H9 (cell line): ENCODE results near the gene SMAD3. TPM values are rescaled to one million over a fixed set of nuclear protein-coding genes. Genes with fewer than 3 reads are reported as not detected.

Experiments
- DNase-seq: peaks from one replicate; pipeline ENCODE4 v3.0.0-alpha.2; 2017
- H2AFZ ChIP-seq: one replicate; pipeline ENCODE4 v1.6.1; 2013; ENCODE audit warnings: mild to moderate bottlenecking, low read length, control low read depth, moderate library complexity
- H2AK5ac ChIP-seq: 2 replicates; pipeline ENCODE4 v1.6.1; 2013; ENCODE audit warnings: low read length, control low read depth, mixed read lengths; ENCODE audit not compliant: insufficient read length
- H2BK120ac ChIP-seq: one replicate; pipeline ENCODE4 v1.6.1; 2013; ENCODE audit warnings: low read depth, mild to moderate bottlenecking, low read length, control low read depth, inconsistent platforms; ENCODE audit not compliant: poor library complexity, severe bottlenecking
- H2BK12ac ChIP-seq: 2 replicates; pipeline ENCODE4 v1.6.1; 2013; ENCODE audit warnings: low read length, control low read depth, mixed read lengths, low read depth; ENCODE audit not compliant: insufficient read length
- H2BK15ac ChIP-seq: 2 replicates; pipeline ENCODE4 v1.6.1; 2013; ENCODE audit warnings: low read depth, low read length, control low read depth
- H2BK20ac ChIP-seq: one replicate; pipeline ENCODE4 v1.6.1; 2013; ENCODE audit warnings: low read depth, mild to moderate bottlenecking, low read length, control low read depth, inconsistent platforms; ENCODE audit not compliant: poor library complexity, severe bottlenecking
- H2BK5ac ChIP-seq: 2 replicates; pipeline ENCODE4 v1.6.1; 2013; ENCODE audit warnings: low read length, control low read depth, mixed read lengths; ENCODE audit not compliant: insufficient read length
- H3K14ac ChIP-seq: 2 replicates; pipeline ENCODE4 v1.6.1; 2013; ENCODE audit warnings: low read length, control low read depth; ENCODE audit not compliant: insufficient read depth
- H3K18ac ChIP-seq: 2 replicates; pipeline ENCODE4 v1.6.1; 2013; ENCODE audit warnings: low read depth, mild to moderate bottlenecking, mixed read lengths, low read length, control low read depth; ENCODE audit not compliant: insufficient read length
- H3K23ac ChIP-seq: 2 replicates; pipeline ENCODE4 v1.6.1; 2013; ENCODE audit warnings: low read length, control low read depth, mixed read lengths, low read depth; ENCODE audit not compliant: insufficient read length
- H3K23me2 ChIP-seq: 2 replicates; pipeline ENCODE4 v1.6.1; 2013; ENCODE audit warnings: low read depth, mild to moderate bottlenecking, mixed read lengths, low read length, control low read depth; ENCODE audit not compliant: insufficient read length, poor library complexity, severe bottlenecking
- H3K27ac ChIP-seq: 2 replicates; pipeline ENCODE4 v1.5.1; 2013; ENCODE audit warnings: low read length, control low read depth, mixed read lengths, low read depth; ENCODE audit not compliant: insufficient read length
- H3K27me3 ChIP-seq: 2 replicates; pipeline ENCODE4 v1.6.1; 2013; ENCODE audit warnings: low read length, control low read depth, inconsistent platforms; ENCODE audit not compliant: insufficient read depth
- H3K4ac ChIP-seq: 2 replicates; pipeline ENCODE4 v1.6.1; 2013; ENCODE audit warnings: low read depth, mild to moderate bottlenecking, control low read depth, inconsistent platforms, low read length, moderate library complexity
- H3K4me1 ChIP-seq: 2 replicates; pipeline ENCODE4 v1.6.1; 2013; ENCODE audit warnings: low read length, control low read depth, inconsistent platforms; ENCODE audit not compliant: insufficient read depth
- H3K4me2 ChIP-seq: 2 replicates; pipeline ENCODE4 v1.6.1; 2013; ENCODE audit warnings: low read length, control low read depth, mixed read lengths; ENCODE audit not compliant: insufficient read length, insufficient read depth
- H3K56ac ChIP-seq: 2 replicates; pipeline ENCODE4 v1.6.1; 2013; ENCODE audit warnings: low read depth, mild to moderate bottlenecking, mixed read lengths, low read length, control low read depth; ENCODE audit not compliant: insufficient read length
- H3K79me1 ChIP-seq: 2 replicates; pipeline ENCODE4 v1.6.1; 2013; ENCODE audit warnings: low read depth, mild to moderate bottlenecking, moderate library complexity, low read length, control low read depth, inconsistent platforms; ENCODE audit not compliant: insufficient read depth, poor library complexity, severe bottlenecking
- H3K79me2 ChIP-seq: 2 replicates; pipeline ENCODE4 v1.6.1; 2013; ENCODE audit warnings: low read length, control low read depth, inconsistent platforms; ENCODE audit not compliant: insufficient read depth
- H3K9ac ChIP-seq: 2 replicates; pipeline ENCODE4 v1.6.1; 2013; ENCODE audit warnings: low read length, control low read depth, mixed read lengths; ENCODE audit not compliant: insufficient read length; ENCODE audit errors: extremely low read depth
- H3K9me3 ChIP-seq: one replicate; pipeline ENCODE4 v1.6.1; 2013; ENCODE audit warnings: low read depth, low read length, inconsistent platforms; ENCODE audit not compliant: control insufficient read depth
- H3T11ph ChIP-seq: one replicate; pipeline ENCODE4 v1.6.1; 2013; ENCODE audit warnings: mild to moderate bottlenecking, low read length, control low read depth, inconsistent platforms
- H4K20me1 ChIP-seq: one replicate; pipeline ENCODE4 v1.6.1; 2013; ENCODE audit not compliant: control insufficient read depth, insufficient read length, insufficient read depth
- H4K5ac ChIP-seq: 2 replicates; pipeline ENCODE4 v1.6.1; 2013; ENCODE audit warnings: low read depth, mild to moderate bottlenecking, mixed read lengths, low read length, control low read depth; ENCODE audit not compliant: insufficient read length
- H4K8ac ChIP-seq: replicated peaks from 2 replicates; pipeline ENCODE4 v1.6.1; 2013; ENCODE audit warnings: low read length, control low read depth, mixed read lengths, low read depth; ENCODE audit not compliant: insufficient read length
- H4K91ac ChIP-seq: 2 replicates; pipeline ENCODE4 v1.6.1; 2013; ENCODE audit warnings: low read depth, mild to moderate bottlenecking, moderate library complexity, mixed read lengths, low read length, control low read depth; ENCODE audit not compliant: insufficient read length
- H3K27ac Mint-ChIP-seq, 3 experiments: 2 replicates in 2 of 3; 3 replicates in 1 of 3; pipeline ENCODE4 v1.8.0; 2020 to 2021; ENCODE audit warnings: mixed read lengths in 3 of 3, mild to moderate bottlenecking in 1 of 3, moderate library complexity in 1 of 3
- H3K27me3 Mint-ChIP-seq: 2 replicates; pipeline ENCODE4 v1.8.0; 2021; ENCODE audit warnings: low read depth, mild to moderate bottlenecking, moderate library complexity, mixed read lengths
- H3K36me3 Mint-ChIP-seq, 3 experiments: 2 replicates in 2 of 3; 3 replicates in 1 of 3; pipeline ENCODE4 v1.8.0; 2020 to 2021; ENCODE audit warnings: low read depth in 3 of 3, mixed read lengths in 3 of 3; ENCODE audit not compliant: insufficient read depth in 1 of 3
- H3K4me1 Mint-ChIP-seq, 2 experiments: 2 replicates each; pipeline ENCODE4 v1.8.0; 2020; ENCODE audit warnings: mixed read lengths in 2 of 2
- H3K4me3 Mint-ChIP-seq, 2 experiments: 2 replicates in 1 of 2; 3 replicates in 1 of 2; pipeline ENCODE4 v1.8.0; 2020 to 2021; ENCODE audit warnings: mild to moderate bottlenecking in 2 of 2, mixed read lengths in 2 of 2, moderate library complexity in 1 of 2
- H3K9me3 Mint-ChIP-seq, 2 experiments: 2 replicates in 1 of 2; 3 replicates in 1 of 2; pipeline ENCODE4 v1.8.0; 2020; ENCODE audit warnings: mild to moderate bottlenecking in 2 of 2, mixed read lengths in 2 of 2, moderate library complexity in 1 of 2
- CTCF ChIP-seq: fragments of 200-600 bp; sonication (generic); conservative IDR thresholded peaks from 3 replicates; pipeline ENCODE4 v1.8.0; 2021; ENCODE audit warnings: antibody characterized with exemption, mild to moderate bottlenecking
- WGBS: extraction: QIAGEN DNeasy Blood & Tissue Kit; methylation state at CpG from one replicate; pipeline ENCODE4 v1.1.7; 2013; ENCODE audit warnings: missing lambda C conversion rate, low lambda C conversion rate, mixed read lengths; ENCODE audit not compliant: insufficient read length; ENCODE audit errors: extremely low coverage; 5-methylcytosine and 5-hydroxymethylcytosine counted together
- total RNA-seq: library from RNA; stranded (reverse); gene quantifications from 2 replicates; pipeline ENCODE4 v1.2.1, GENCODE V29; 2021

The SMAD3 gene
- total RNA-seq, 1 experiment from 2014 or later, result 26.7 TPM

- no peak overlapping the region for H3K4ac ChIP-seq
- no peak overlapping the region for H2AK5ac ChIP-seq
- no peak overlapping the region for H4K91ac ChIP-seq
- no peak overlapping the region for H3K4me3 Mint-ChIP-seq
- H3K27ac Mint-ChIP-seq, result no peak overlapping the region
- H4K8ac ChIP-seq, result no peak overlapping the region
- H3K56ac ChIP-seq, result no peak overlapping the region
- no peak overlapping the region for H2BK120ac ChIP-seq
- H3K79me2 ChIP-seq, result no peaks in the 10 kb centered on the region
- no peak overlapping the region for H3K27ac ChIP-seq
- no peak overlapping the region for H4K5ac ChIP-seq
- H2BK20ac ChIP-seq, result no peak overlapping the region
- H2AFZ ChIP-seq, result no peak overlapping the region
- peaks cover 10 to 19% (median 10%) of the 10 kb centered on the region in 3 experiments for H3K36me3 Mint-ChIP-seq
- H3K4me1 ChIP-seq, result peaks cover 10% of the 10 kb centered on the region; the same call in 1 of the 2 replicates
- H3K79me1 ChIP-seq, result no peaks in the 10 kb centered on the region
- no peak overlapping the region for H2BK15ac ChIP-seq
- H4K20me1 ChIP-seq, result no peaks in the 10 kb centered on the region
- H3K18ac ChIP-seq, result no peak overlapping the region
- H3K23ac ChIP-seq, result no peak overlapping the region
- no peaks in the 10 kb centered on the region for H3K23me2 ChIP-seq
- H3T11ph ChIP-seq, result no peak overlapping the region
- TF ChIP-seq CTCF, result no peak
- H3K4me2 ChIP-seq, result no peak overlapping the region
- no peaks in the 10 kb centered on the region; a peak in 2 of 5 replicates for H3K9me3 Mint-ChIP-seq
- H3K4me1 Mint-ChIP-seq, result peaks cover 35 to 49% of the 10 kb centered on the region in 2 experiments
- H3K27me3 ChIP-seq, result no peaks in the 10 kb centered on the region
- DNase-seq, result no peak
- H3K27me3 Mint-ChIP-seq, result no peaks in the 10 kb centered on the region; the same call in 1 of the 2 replicates
- no peak overlapping the region for H2BK12ac ChIP-seq
- no CpG with 5 or more reads among the region's 6 CpGs for WGBS
- no peak overlapping the region for H3K14ac ChIP-seq
- H2BK5ac ChIP-seq, result no peak overlapping the region
- no peaks in the 10 kb centered on the region for H3K9me3 ChIP-seq
- H3K9ac ChIP-seq, result no peak overlapping the region
Measured at GRCh38 chr15:67163180-67163579, 97.8 kb downstream of the SMAD3 start.
